Gastroesophageal sphincter (tissue), 4 donors: ENCODE measurements around the gene PDE8A. TPM values are rescaled to one million over a fixed set of nuclear protein-coding genes. Genes with fewer than 3 reads are reported as not detected.

Experiments used
- ATAC-seq: fragments of 150-250 bp; one replicate; pipeline ENCODE4 v1.9.1; 2016; ENCODE audit warnings: mild to moderate bottlenecking, moderate library complexity
- H3K27ac ChIP-seq, 4 donors: fragments of 200-600 bp; sonication (generic) in 3 of 4; 1 replicate in 3 of 4; 2 replicates in 1 of 4; pipeline ENCODE4 v1.5.1; 2016 to 2019
- H3K27me3 ChIP-seq: fragments of 200-600 bp; sonication (generic); one replicate; pipeline ENCODE4 v1.5.1; 2019
- H3K36me3 ChIP-seq, 2 donors: fragments of 200-600 bp; sonication (generic); one replicate each; pipeline ENCODE4 v1.5.1; 2019; ENCODE audit warnings: control low read depth in 1 of 2
- H3K4me1 ChIP-seq, 3 donors: fragments of 200-600 bp; sonication (generic); 1 replicate in 2 of 3; 2 replicates in 1 of 3; pipeline ENCODE4 v1.5.1; 2016 to 2019; ENCODE audit warnings: control low read depth in 2 of 3
- H3K4me3 ChIP-seq, 2 donors: fragments of 200-600 bp; sonication (generic); one replicate each; pipeline ENCODE4 v1.5.1; 2019; ENCODE audit warnings: mild to moderate bottlenecking in 1 of 2, moderate library complexity in 1 of 2
- H3K9me3 ChIP-seq, 3 donors: fragments of 200-600 bp; sonication (generic); one replicate each; pipeline ENCODE4 v1.5.1; 2017 to 2019; ENCODE audit warnings: control low read depth in 2 of 3
- CTCF ChIP-seq, 4 experiments: fragments of 200-600 bp in 2 of 4; fragments of 450-650 bp in 2 of 4; sonication (generic) in 1 of 4; IDR thresholded peaks; one replicate each; pipeline ENCODE4 v1.5.1; 2017 to 2019; ENCODE audit warnings: antibody characterized with exemption in 4 of 4, mild to moderate bottlenecking in 2 of 4, moderate library complexity in 2 of 4
- EP300 ChIP-seq: sonication (generic); formaldehyde crosslinking; IDR thresholded peaks from one replicate; pipeline ENCODE4 v1.6.1; 2017; ENCODE audit warnings: antibody characterized with exemption, mild to moderate bottlenecking
- POLR2A ChIP-seq, 2 donors: fragments of 450-650 bp; IDR thresholded peaks; one replicate each; pipeline ENCODE4 v1.6.1; 2017; ENCODE audit warnings: antibody characterized with exemption in 2 of 2, mild to moderate bottlenecking in 2 of 2, moderate library complexity in 1 of 2
- POLR2AphosphoS5 ChIP-seq: sonication (generic); formaldehyde crosslinking; IDR thresholded peaks from one replicate; pipeline ENCODE4 v1.6.1; 2017; ENCODE audit warnings: antibody characterized with exemption
- WGBS, 2 donors: methylation state at CpG; one replicate each; pipeline ENCODE4 v1.1.5; 2018; ENCODE audit warnings: low coverage in 1 of 2; 5-methylcytosine and 5-hydroxymethylcytosine counted together
- total RNA-seq, 4 donors: library from RNA; depleted of rRNA; stranded (reverse); fragments of >200 nt; gene quantifications; one replicate each; pipeline ENCODE4 v1.1.0, GENCODE V29; 2016

Gene PDE8A
- total RNA-seq, 4 donors from 2014 or later: 34.6 to 73.2 (median 56.2) TPM

- H3K27me3 ChIP-seq: no peaks in the 10 kb centered on the region
- no peak overlapping the region for H3K4me3 ChIP-seq
- no peaks in the 10 kb centered on the region for H3K36me3 ChIP-seq
- WGBS, 2 donors: 60 to 82% methylated on average over 2 to 5 of the region's 5 CpGs
- peaks cover 0 to 12% (median 4%) of the 10 kb centered on the region in 3 donors for H3K4me1 ChIP-seq
- H3K27ac ChIP-seq: no peak overlapping the region
- H3K9me3 ChIP-seq: no peaks in the 10 kb centered on the region
- no peak for ATAC-seq
- TF ChIP-seq CTCF (IDR thresholded peaks at IDR 0.05) (no peak), POLR2A (IDR thresholded peaks at IDR 0.05) (no peak), EP300 (no peak), POLR2AphosphoS5 (no peak)
These were observed 5.7 kb upstream of the PDE8A start for GRCh38 chr15:84975871-84976351.

GRCh38 chr15:84976746-84977345 is 4.8 kb upstream of the PDE8A start:
- 60 to 97% methylated on average over 2 to 10 of the region's 10 CpGs for WGBS, 2 donors
- Histone ChIP-seq H3K4me3 (no peak overlapping the region), H3K9me3 (no peaks in the 10 kb centered on the region), H3K4me1 (peaks cover 0 to 12% (median 4%) of the 10 kb centered on the region in 3 donors), H3K36me3 (no peaks in the 10 kb centered on the region), H3K27ac (no peak overlapping the region), H3K27me3 (no peaks in the 10 kb centered on the region)
- TF ChIP-seq POLR2AphosphoS5 (no peak), EP300 (no peak), POLR2A (IDR thresholded peaks at IDR 0.05) (no peak), CTCF (IDR thresholded peaks at IDR 0.05) (no peak)
- no peak for ATAC-seq

- peak overlapping the region in 1 of 2 donors; percentile 97 for H3K4me3 ChIP-seq
- H3K36me3 ChIP-seq: no peaks in the 10 kb centered on the region
- no peaks in the 10 kb centered on the region for H3K9me3 ChIP-seq
- no peaks in the 10 kb centered on the region for H3K27me3 ChIP-seq
- 30% methylated on average over 6 of the region's 16 CpGs; no CpG with 5 or more reads in 1 of the 2 donors for WGBS, 2 donors
- peaks cover 0 to 34% (median 4%) of the 10 kb centered on the region in 3 donors for H3K4me1 ChIP-seq
- H3K27ac ChIP-seq: peak overlapping the region in 2 of 4 donors; percentile 94 to 95
- TF ChIP-seq CTCF (IDR thresholded peaks at IDR 0.05) (no peak), POLR2AphosphoS5 (no peak), POLR2A (IDR thresholded peaks at IDR 0.05) (no peak), EP300 (no peak)
- no peak for ATAC-seq
These were observed 2.0 kb upstream of the PDE8A start for GRCh38 chr15:84979651-84980050.

GRCh38 chr15:84980196-84981053 is 1.2 kb upstream of the PDE8A start:
- Histone ChIP-seq H3K9me3 (no peaks in the 10 kb centered on the region), H3K27me3 (no peaks in the 10 kb centered on the region), H3K36me3 (no peaks in the 10 kb centered on the region), H3K27ac (peak overlapping the region; percentile 72 to 96 (median 94)), H3K4me3 (peak overlapping the region; percentile 58 to 97), H3K4me1 (peaks cover 0 to 41% (median 4%) of the 10 kb centered on the region in 3 donors)
- TF ChIP-seq POLR2AphosphoS5 (peak; percentile 25), POLR2A (IDR thresholded peaks at IDR 0.05) (peak in 1 of 2 donors; percentile 28), EP300 (no peak)
- 0% methylated on average over 1 to 2 of the region's 66 CpGs for WGBS, 2 donors
- peak; percentile 79 for ATAC-seq

GRCh38 chr15:84981054-84981710 is 474 bp upstream of the PDE8A start:
- Histone ChIP-seq H3K9me3 (no peaks in the 10 kb centered on the region), H3K36me3 (no peaks in the 10 kb centered on the region), H3K27ac (peak overlapping the region; percentile 72 to 96 (median 94)), H3K4me1 (peaks cover 0 to 49% (median 4%) of the 10 kb centered on the region in 3 donors), H3K27me3 (no peaks in the 10 kb centered on the region), H3K4me3 (peak overlapping the region; percentile 58 to 97)
- TF ChIP-seq CTCF (IDR thresholded peaks at IDR 0.05): peak in 2 of 4 experiments; percentile 69 to 80
- peak in 1 of 2 donors; percentile 41 for TF ChIP-seq POLR2A (IDR thresholded peaks at IDR 0.05)
- TF ChIP-seq EP300: no peak
- TF ChIP-seq POLR2AphosphoS5: peak; percentile 76
- no CpG with 5 or more reads among the region's 75 CpGs for WGBS, 2 donors
- ATAC-seq: peak; percentile 93
